Small intestine (tissue), 7 donors: ENCODE measurements around the gene DCUN1D3. TPM values are rescaled to one million over a fixed set of nuclear protein-coding genes. Genes with fewer than 3 reads are reported as not detected.
"Not testable (repeated sequence)": the region's sequence is repeated elsewhere in the genome, so short reads cannot be mapped to it uniquely, and the experiment has no call there.

Source experiments
- DNase-seq, 2 donors: peaks; one replicate each; pipeline versions ENCODE4 v3.0.0 to v3.0.0-alpha.2; 2013
- FAIRE-seq: peaks from 2 replicates; lab custom pipeline; 2012; peaks lifted over from hg19 to GRCh38; lab: Jason Lieb, UNC
- H3K27ac ChIP-seq, 3 donors: one replicate each; pipeline ENCODE4 v1.5.1; 2013; ENCODE audit warnings: low read length in 2 of 3, mild to moderate bottlenecking in 2 of 3, control low read depth in 1 of 3, inconsistent platforms in 1 of 3, low read depth in 1 of 3, moderate library complexity in 1 of 3
- H3K27me3 ChIP-seq, 3 donors: one replicate each; pipeline ENCODE4 v1.6.1; 2013; ENCODE audit warnings: low read length in 3 of 3, inconsistent platforms in 1 of 3; ENCODE audit not compliant: control insufficient read depth in 3 of 3, insufficient read depth in 3 of 3
- H3K36me3 ChIP-seq, 3 donors: one replicate each; pipeline ENCODE4 v1.6.1; 2013; ENCODE audit warnings: low read length in 3 of 3, inconsistent platforms in 1 of 3, low read depth in 1 of 3, mild to moderate bottlenecking in 1 of 3, moderate library complexity in 1 of 3; ENCODE audit not compliant: control insufficient read depth in 3 of 3, insufficient read depth in 2 of 3
- H3K4me1 ChIP-seq, 3 donors: one replicate each; pipeline ENCODE4 v1.6.1; 2013; ENCODE audit warnings: low read length in 2 of 3, inconsistent platforms in 1 of 3, low read depth in 1 of 3, mild to moderate bottlenecking in 1 of 3, moderate library complexity in 1 of 3; ENCODE audit not compliant: control insufficient read depth in 3 of 3, insufficient read depth in 2 of 3
- H3K4me3 ChIP-seq, 3 donors: one replicate each; pipeline ENCODE4 v1.5.1; 2013; ENCODE audit warnings: low read length in 3 of 3, control low read depth in 1 of 3, inconsistent platforms in 1 of 3, low read depth in 1 of 3, mild to moderate bottlenecking in 1 of 3, moderate library complexity in 1 of 3
- H3K9me3 ChIP-seq, 2 donors: one replicate each; pipeline ENCODE4 v1.6.1; 2013; ENCODE audit warnings: low read depth in 1 of 2, low read length in 1 of 2; ENCODE audit not compliant: control insufficient read depth in 2 of 2, insufficient read depth in 1 of 2
- WGBS, 3 donors: extraction: QIAGEN DNeasy Blood & Tissue Kit; methylation state at CpG; one replicate each; pipeline ENCODE4 v1.1.7; 2013; 5-methylcytosine and 5-hydroxymethylcytosine counted together
- polyA plus RNA-seq, 4 donors: library from polyadenylated mRNA; stranded (reverse) in 3 of 4; unstranded in 1 of 4; fragments of 200-250 nt in 3 of 4; fragments of 120-200 nt in 1 of 4; gene quantifications; one replicate each; pipeline versions ENCODE4 v1.2.1 to v1.2.3, GENCODE V29; 2013
- donor health status: healthy with polysubstance abuse.
- donor health status: control.
- donor health status: control.
- donor health status: Bipolar disorder and iron deficiency.
- donor health status: healthy.

DCUN1D3 gene
- polyA plus RNA-seq, 4 donors = 1.6 to 18.0 (median 3.8) TPM

GRCh38 chr16:20871258-20871657 is 28.9 kb downstream of the DCUN1D3 start:
- Histone ChIP-seq H3K4me1 (peaks cover 6 to 39% (median 27%) of the 10 kb centered on the region in 3 donors), H3K9me3 (no peaks in the 10 kb centered on the region)

GRCh38 chr16:20870122-20870820 is 29.9 kb downstream of the DCUN1D3 start:
- Histone ChIP-seq H3K27me3 (no peaks in the 10 kb centered on the region), H3K4me3 (no peak overlapping the region), H3K4me1 (peaks cover 7 to 47% (median 33%) of the 10 kb centered on the region in 3 donors), H3K27ac (peak overlapping the region in 1 of 3 donors; percentile 8), H3K36me3 (peaks cover 0 to 15% (median 0%) of the 10 kb centered on the region in 3 donors), H3K9me3 (no peaks in the 10 kb centered on the region)
- FAIRE-seq = no peak
- no peak for DNase-seq
- 75 to 81% (median 80%) methylated on average over 2 of the region's 2 CpGs for whole genome bisulfite sequencing, 3 donors

More at GRCh38 chr16:20871258-20871657, 28.9 kb downstream of the DCUN1D3 start:
- Histone ChIP-seq H3K27ac (no peak overlapping the region), H3K36me3 (peaks cover 0 to 15% (median 0%) of the 10 kb centered on the region in 3 donors), H3K27me3 (no peaks in the 10 kb centered on the region), H3K4me3 (no peak overlapping the region)
- FAIRE-seq = no peak
- WGBS, 3 donors = 49 to 88% (median 51%) methylated on average over 2 of the region's 2 CpGs
- DNase-seq = no peak

GRCh38 chr16:20868890-20869289 is 31.3 kb downstream of the DCUN1D3 start:
- FAIRE-seq (no peak), DNase-seq (peak in 1 of 2 donors; percentile 88)
- Histone ChIP-seq H3K27me3 (no peaks in the 10 kb centered on the region), H3K36me3 (peaks cover 0 to 15% (median 0%) of the 10 kb centered on the region in 3 donors), H3K9me3 (no peaks in the 10 kb centered on the region), H3K27ac (peak overlapping the region in 2 of 3 donors; percentile 29 to 30), H3K4me1 (peaks cover 7 to 34% (median 23%) of the 10 kb centered on the region in 3 donors), H3K4me3 (no peak overlapping the region)
- 6 to 32% (median 16%) methylated on average over 3 of the region's 3 CpGs for WGBS, 3 donors

GRCh38 chr16:20867585-20867984 is 32.6 kb downstream of the DCUN1D3 start:
- peaks cover 0 to 17% (median 0%) of the 10 kb centered on the region in 3 donors for H3K36me3 ChIP-seq
- H3K4me3 ChIP-seq = no peak overlapping the region
- DNase-seq (no peak), FAIRE-seq (no peak)
- no peaks in the 10 kb centered on the region for H3K27me3 ChIP-seq
- H3K4me1 ChIP-seq = peaks cover 7 to 23% (median 20%) of the 10 kb centered on the region in 3 donors
- H3K27ac ChIP-seq = no peak overlapping the region
- H3K9me3 ChIP-seq = no peaks in the 10 kb centered on the region
- 84 to 93% (median 89%) methylated on average over 2 of the region's 2 CpGs for WGBS, 3 donors

GRCh38 chr16:20866801-20867200 is 33.4 kb downstream of the DCUN1D3 start:
- 45 to 66% (median 61%) methylated on average over 3 of the region's 3 CpGs for WGBS, 3 donors
- FAIRE-seq = no peak
- Histone ChIP-seq H3K9me3 (no peaks in the 10 kb centered on the region), H3K4me1 (peaks cover 7 to 20% (median 19%) of the 10 kb centered on the region in 3 donors), H3K36me3 (peaks cover 0 to 24% (median 0%) of the 10 kb centered on the region in 3 donors), H3K27ac (no peak overlapping the region), H3K4me3 (no peak overlapping the region), H3K27me3 (no peaks in the 10 kb centered on the region)
- DNase-seq = peak in 1 of 2 donors; percentile 43

- peak overlapping the region in 2 of 3 donors; percentile 11 to 37 for H3K27ac ChIP-seq
- no peak for FAIRE-seq
Observed at GRCh38 chr16:20866145-20866772, 33.9 kb downstream of the DCUN1D3 start.

GRCh38 chr16:20865420-20866131 is 34.6 kb downstream of the DCUN1D3 start:
- no peak for FAIRE-seq
- Histone ChIP-seq H3K27ac (peak overlapping the region in 1 of 3 donors; percentile 37), H3K36me3 (peaks cover 0 to 35% (median 3%) of the 10 kb centered on the region in 3 donors), H3K9me3 (no peaks in the 10 kb centered on the region), H3K27me3 (no peaks in the 10 kb centered on the region), H3K4me1 (peaks cover 7 to 20% (median 19%) of the 10 kb centered on the region in 3 donors), H3K4me3 (no peak overlapping the region)
- 66 to 72% (median 72%) methylated on average over 6 of the region's 6 CpGs for WGBS, 3 donors
- DNase-seq = no peak

More at GRCh38 chr16:20866145-20866772, 33.9 kb downstream of the DCUN1D3 start:
- H3K4me3 ChIP-seq = no peak overlapping the region
- 56 to 72% (median 64%) methylated on average over 6 of the region's 6 CpGs for WGBS, 3 donors
- peaks cover 0 to 29% (median 0%) of the 10 kb centered on the region in 3 donors for H3K36me3 ChIP-seq
- H3K27me3 ChIP-seq = no peaks in the 10 kb centered on the region
- H3K4me1 ChIP-seq = peaks cover 7 to 20% (median 19%) of the 10 kb centered on the region in 3 donors
- peak; percentile 45 to 50 for DNase-seq
- H3K9me3 ChIP-seq = no peaks in the 10 kb centered on the region

- 87 to 96% (median 91%) methylated on average over 6 of the region's 6 CpGs for WGBS, 3 donors
- H3K4me1 ChIP-seq = peaks cover 7 to 17% (median 15%) of the 10 kb centered on the region in 3 donors
- H3K9me3 ChIP-seq, H3K27ac ChIP-seq, DNase-seq, FAIRE-seq, H3K4me3 ChIP-seq, H3K27me3 ChIP-seq: not testable (repeated sequence)
- H3K36me3 ChIP-seq = peaks cover 4 to 43% (median 6%) of the 10 kb centered on the region in 3 donors
Observed at GRCh38 chr16:20864376-20864775, 35.8 kb downstream of the DCUN1D3 start.
